Measurements from ENCODE around the gene MAPK8IP3.

Gene MAPK8IP3

GRCh38 chr16:1740234-1740633, 34.2 kb downstream of the MAPK8IP3 start:
- in situ Hi-C loops (cut with MboI; ENCODE audit: low sequenced_read_pairs), result no loop called here

GRCh38 chr16:1740781-1741490, 34.9 kb downstream of the MAPK8IP3 start:
- in situ Hi-C loops (cut with MboI; ENCODE audit: low sequenced_read_pairs), result no loop called here

GRCh38 chr16:1741553-1742165, 35.7 kb downstream of the MAPK8IP3 start:
- in situ Hi-C loops (cut with MboI; ENCODE audit: low sequenced_read_pairs), result no loop called here

GRCh38 chr16:1743376-1744337, 37.7 kb downstream of the MAPK8IP3 start:
- in situ Hi-C loops (cut with MboI; ENCODE audit: low sequenced_read_pairs), result no loop called here

GRCh38 chr16:1744338-1744840, 38.4 kb downstream of the MAPK8IP3 start:
- in situ Hi-C loops (cut with MboI; ENCODE audit: low sequenced_read_pairs), result no loop called here

- in situ Hi-C loops (cut with MboI; ENCODE audit: low sequenced_read_pairs), result no loop called here
Measured at GRCh38 chr16:1745181-1745899, 39.3 kb downstream of the MAPK8IP3 start.

- in situ Hi-C loops (cut with MboI; ENCODE audit: low sequenced_read_pairs), result no loop called here
Measured at GRCh38 chr16:1745900-1746692, 40.1 kb downstream of the MAPK8IP3 start.

GRCh38 chr16:1746693-1747195, 40.7 kb downstream of the MAPK8IP3 start:
- in situ Hi-C loops (cut with MboI; ENCODE audit: low sequenced_read_pairs), result no loop called here

- in situ Hi-C loops (cut with MboI; ENCODE audit: low sequenced_read_pairs), result no loop called here
Measured at GRCh38 chr16:1747934-1748333, 41.9 kb downstream of the MAPK8IP3 start.

GRCh38 chr16:1749152-1750117, 43.4 kb downstream of the MAPK8IP3 start:
- in situ Hi-C loops (cut with MboI; ENCODE audit: low sequenced_read_pairs), result no loop called here

- in situ Hi-C loops (cut with MboI; ENCODE audit: low sequenced_read_pairs), result no loop called here
Measured at GRCh38 chr16:1751946-1752345, 46.0 kb downstream of the MAPK8IP3 start.

GRCh38 chr16:1752853-1753252, 46.9 kb downstream of the MAPK8IP3 start:
- in situ Hi-C loops (cut with MboI; ENCODE audit: low sequenced_read_pairs), result no loop called here

GRCh38 chr16:1754204-1754603, 48.2 kb downstream of the MAPK8IP3 start:
- in situ Hi-C loops (cut with MboI; ENCODE audit: low sequenced_read_pairs), result no loop called here

GRCh38 chr16:1757714-1758461, 51.9 kb downstream of the MAPK8IP3 start:
- in situ Hi-C loops (cut with MboI; ENCODE audit: low sequenced_read_pairs), result no loop called here

- in situ Hi-C loops (cut with MboI; ENCODE audit: low sequenced_read_pairs), result no loop called here
Measured at GRCh38 chr16:1758923-1759322, 52.9 kb downstream of the MAPK8IP3 start.

GRCh38 chr16:1759511-1759910, 53.5 kb downstream of the MAPK8IP3 start:
- in situ Hi-C loops (cut with MboI; ENCODE audit: low sequenced_read_pairs), result no loop called here

GRCh38 chr16:1760911-1761310, 54.9 kb downstream of the MAPK8IP3 start:
- in situ Hi-C loops (cut with MboI; ENCODE audit: low sequenced_read_pairs), result no loop called here

GRCh38 chr16:1761751-1762150, 55.8 kb downstream of the MAPK8IP3 start:
- in situ Hi-C loops (cut with MboI; ENCODE audit: low sequenced_read_pairs), result no loop called here

All from hTERT RPE-1 (cell line).